Sigmoid colon (tissue), 7 donors: ENCODE measurements around the gene AMFR. TPM values are rescaled to one million over a fixed set of nuclear protein-coding genes. Genes with fewer than 3 reads are reported as not detected.

Experiments
- DNase-seq: peaks from one replicate; pipeline ENCODE4 v3.0.0-alpha.2; 2019
- H3K27ac ChIP-seq, 4 donors: fragments of 200-600 bp; sonication (generic); one replicate each; pipeline ENCODE4 v1.5.1; 2016 to 2019; ENCODE audit warnings: mild to moderate bottlenecking in 1 of 4
- H3K27me3 ChIP-seq, 3 donors: fragments of 200-600 bp; sonication (generic); one replicate each; pipeline ENCODE4 v1.5.1; 2019; ENCODE audit warnings: mild to moderate bottlenecking in 1 of 3
- H3K36me3 ChIP-seq, 4 donors: fragments of 200-600 bp; sonication (generic); one replicate each; pipeline ENCODE4 v1.5.1; 2016 to 2019
- H3K4me1 ChIP-seq, 4 donors: fragments of 200-600 bp; sonication (generic); one replicate each; pipeline ENCODE4 v1.5.1; 2017 to 2019
- H3K4me3 ChIP-seq, 4 donors: fragments of 200-600 bp; sonication (generic); one replicate each; pipeline ENCODE4 v1.5.1; 2017 to 2019; ENCODE audit warnings: mild to moderate bottlenecking in 2 of 4, moderate library complexity in 1 of 4
- H3K9me3 ChIP-seq, 4 donors: fragments of 200-600 bp in 3 of 4; sonication (generic) in 3 of 4; one replicate each; pipeline versions ENCODE4 v1.5.1 to v1.6.1; 2013 to 2019
- EP300 ChIP-seq, 4 donors: sonication (generic); formaldehyde crosslinking; IDR thresholded peaks; one replicate each; pipeline ENCODE4 v1.6.1; 2017; ENCODE audit warnings: antibody characterized with exemption in 4 of 4
- POLR2A ChIP-seq, 2 donors: fragments of 450-650 bp; IDR thresholded peaks; one replicate each; pipeline ENCODE4 v1.6.1; 2016; ENCODE audit warnings: antibody characterized with exemption in 2 of 2, mild to moderate bottlenecking in 2 of 2, moderate library complexity in 2 of 2
- POLR2AphosphoS5 ChIP-seq, 4 donors: sonication (generic); formaldehyde crosslinking; IDR thresholded peaks; one replicate each; pipeline ENCODE4 v1.6.1; 2017; ENCODE audit warnings: antibody characterized with exemption in 4 of 4
- WGBS, 2 donors: extraction: QIAGEN DNeasy Blood & Tissue Kit; methylation state at CpG; one replicate each; pipeline ENCODE4 v1.1.7; 2013; 5-methylcytosine and 5-hydroxymethylcytosine counted together
- intact Hi-C: fragments of 100-400 bp; cut with DNase I; formaldehyde crosslinking; loops from one replicate; pipeline ENCODE4 v1.15.1; 2023
- polyA plus RNA-seq, 3 donors: library from polyadenylated mRNA; stranded (reverse); fragments of 200-250 nt; gene quantifications; one replicate each; pipeline ENCODE4 v1.2.3, GENCODE V29; 2013
- total RNA-seq, 4 donors: library from RNA; depleted of rRNA; stranded (reverse); fragments of >200 nt; gene quantifications; one replicate each; pipeline ENCODE4 v1.1.0, GENCODE V29; 2016
- TF ChIP-seq, protein P1 (sequence below), 4 experiments: fragments of 450-650 bp in 3 of 4; fragments of 200-600 bp in 1 of 4; IDR thresholded peaks; one replicate each; pipeline ENCODE4 v1.5.1; 2016 to 2019; ENCODE audit warnings: antibody characterized with exemption in 4 of 4, mild to moderate bottlenecking in 3 of 4, moderate library complexity in 2 of 4
- donor health status: healthy with polysubstance abuse.
- donor health status: Bipolar disorder and iron deficiency.
- donor health status: healthy.

The AMFR gene
- total and polyA plus RNA-seq, 7 donors: 22.4 to 201 (median 111) TPM

DNA sequence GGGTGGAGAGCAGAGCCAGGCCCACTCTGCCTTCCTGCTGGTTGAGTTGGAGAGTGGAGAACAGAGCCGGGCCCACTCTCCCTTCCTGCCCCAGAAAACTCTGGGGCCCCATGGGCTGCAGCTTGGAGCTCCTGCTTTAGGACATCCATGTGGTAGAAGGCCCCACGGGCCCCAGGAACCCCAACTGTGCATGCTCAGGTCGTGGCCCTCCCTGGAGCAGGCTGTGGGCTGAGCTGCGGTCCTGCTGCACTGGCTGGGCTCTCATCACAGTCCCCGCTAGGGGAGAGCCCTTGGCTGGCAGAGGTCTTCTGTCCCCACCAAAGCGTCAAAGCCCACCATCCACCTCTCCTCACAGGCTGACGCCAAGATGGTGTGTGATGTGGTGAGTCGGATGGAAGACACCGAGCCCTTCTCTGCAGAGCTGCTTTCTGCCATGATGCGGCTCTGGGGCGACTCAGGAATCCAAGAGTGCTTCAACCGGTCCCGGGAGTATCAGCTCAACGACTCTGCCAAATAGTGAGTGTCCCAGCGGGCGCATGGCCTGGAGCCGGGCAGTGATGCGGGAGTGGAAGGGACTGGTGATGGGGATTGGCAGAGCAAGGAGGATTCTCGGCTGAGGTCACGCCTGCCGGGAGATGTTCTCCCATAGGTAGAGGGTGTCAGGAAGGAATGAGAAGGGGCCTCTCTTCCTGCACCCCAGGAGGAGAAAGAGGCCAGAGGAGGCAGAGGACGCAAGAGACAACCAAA lies 96.9 kb downstream of the AMFR start:
- WGBS, 2 donors: 88 to 93% methylated on average over 22 of the region's 22 CpGs
- H3K4me1 ChIP-seq: peaks cover 0 to 9% (median 0%) of the 10 kb centered on the region in 4 donors
- intact Hi-C loops: no loop called here
- no peaks in the 10 kb centered on the region for H3K9me3 ChIP-seq
- no peaks in the 10 kb centered on the region for H3K27me3 ChIP-seq
- no peak overlapping the region for H3K4me3 ChIP-seq
- TF ChIP-seq POLR2AphosphoS5 (IDR thresholded peaks at IDR 0.05) (no peak), EP300 (IDR thresholded peaks at IDR 0.05) (no peak), POLR2A (IDR thresholded peaks at IDR 0.05) (no peak)
- TF ChIP-seq, protein P1, sequence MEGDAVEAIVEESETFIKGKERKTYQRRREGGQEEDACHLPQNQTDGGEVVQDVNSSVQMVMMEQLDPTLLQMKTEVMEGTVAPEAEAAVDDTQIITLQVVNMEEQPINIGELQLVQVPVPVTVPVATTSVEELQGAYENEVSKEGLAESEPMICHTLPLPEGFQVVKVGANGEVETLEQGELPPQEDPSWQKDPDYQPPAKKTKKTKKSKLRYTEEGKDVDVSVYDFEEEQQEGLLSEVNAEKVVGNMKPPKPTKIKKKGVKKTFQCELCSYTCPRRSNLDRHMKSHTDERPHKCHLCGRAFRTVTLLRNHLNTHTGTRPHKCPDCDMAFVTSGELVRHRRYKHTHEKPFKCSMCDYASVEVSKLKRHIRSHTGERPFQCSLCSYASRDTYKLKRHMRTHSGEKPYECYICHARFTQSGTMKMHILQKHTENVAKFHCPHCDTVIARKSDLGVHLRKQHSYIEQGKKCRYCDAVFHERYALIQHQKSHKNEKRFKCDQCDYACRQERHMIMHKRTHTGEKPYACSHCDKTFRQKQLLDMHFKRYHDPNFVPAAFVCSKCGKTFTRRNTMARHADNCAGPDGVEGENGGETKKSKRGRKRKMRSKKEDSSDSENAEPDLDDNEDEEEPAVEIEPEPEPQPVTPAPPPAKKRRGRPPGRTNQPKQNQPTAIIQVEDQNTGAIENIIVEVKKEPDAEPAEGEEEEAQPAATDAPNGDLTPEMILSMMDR (IDR thresholded peaks at IDR 0.05): no peak
- H3K36me3 ChIP-seq: peaks cover 0 to 37% (median 0%) of the 10 kb centered on the region in 4 donors
- no peak for DNase-seq
- no peak overlapping the region for H3K27ac ChIP-seq

DNA sequence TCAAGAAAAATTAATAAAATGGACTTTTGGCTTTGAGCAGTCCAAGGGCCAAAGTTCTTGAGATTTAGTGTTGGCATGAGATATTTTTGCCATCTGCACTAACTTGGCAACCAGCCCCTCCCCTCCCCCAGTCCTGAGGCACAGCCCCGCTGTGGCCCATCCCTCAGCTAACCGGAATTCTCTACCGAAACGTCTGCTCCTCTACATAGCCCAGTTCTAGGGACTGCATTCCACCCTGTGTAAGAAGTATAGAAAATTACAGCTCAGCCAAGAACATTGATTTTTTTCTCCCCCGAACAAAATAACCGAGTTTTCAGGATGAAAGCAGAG lies 97.5 kb downstream of the AMFR start:
- no peak for DNase-seq
- Histone ChIP-seq H3K4me3 (no peak overlapping the region), H3K9me3 (no peaks in the 10 kb centered on the region), H3K27ac (no peak overlapping the region), H3K4me1 (peaks cover 0 to 8% (median 0%) of the 10 kb centered on the region in 4 donors), H3K27me3 (no peaks in the 10 kb centered on the region), H3K36me3 (peaks cover 0 to 37% (median 0%) of the 10 kb centered on the region in 4 donors)
- WGBS, 2 donors: 84 to 86% methylated on average over 6 of the region's 6 CpGs
- no peak for TF ChIP-seq EP300 (IDR thresholded peaks at IDR 0.05)
- no peak for TF ChIP-seq POLR2AphosphoS5 (IDR thresholded peaks at IDR 0.05)
- no peak for TF ChIP-seq POLR2A (IDR thresholded peaks at IDR 0.05)
- TF ChIP-seq, protein P1 (IDR thresholded peaks at IDR 0.05): no peak
- intact Hi-C loops: no loop called here

DNA sequence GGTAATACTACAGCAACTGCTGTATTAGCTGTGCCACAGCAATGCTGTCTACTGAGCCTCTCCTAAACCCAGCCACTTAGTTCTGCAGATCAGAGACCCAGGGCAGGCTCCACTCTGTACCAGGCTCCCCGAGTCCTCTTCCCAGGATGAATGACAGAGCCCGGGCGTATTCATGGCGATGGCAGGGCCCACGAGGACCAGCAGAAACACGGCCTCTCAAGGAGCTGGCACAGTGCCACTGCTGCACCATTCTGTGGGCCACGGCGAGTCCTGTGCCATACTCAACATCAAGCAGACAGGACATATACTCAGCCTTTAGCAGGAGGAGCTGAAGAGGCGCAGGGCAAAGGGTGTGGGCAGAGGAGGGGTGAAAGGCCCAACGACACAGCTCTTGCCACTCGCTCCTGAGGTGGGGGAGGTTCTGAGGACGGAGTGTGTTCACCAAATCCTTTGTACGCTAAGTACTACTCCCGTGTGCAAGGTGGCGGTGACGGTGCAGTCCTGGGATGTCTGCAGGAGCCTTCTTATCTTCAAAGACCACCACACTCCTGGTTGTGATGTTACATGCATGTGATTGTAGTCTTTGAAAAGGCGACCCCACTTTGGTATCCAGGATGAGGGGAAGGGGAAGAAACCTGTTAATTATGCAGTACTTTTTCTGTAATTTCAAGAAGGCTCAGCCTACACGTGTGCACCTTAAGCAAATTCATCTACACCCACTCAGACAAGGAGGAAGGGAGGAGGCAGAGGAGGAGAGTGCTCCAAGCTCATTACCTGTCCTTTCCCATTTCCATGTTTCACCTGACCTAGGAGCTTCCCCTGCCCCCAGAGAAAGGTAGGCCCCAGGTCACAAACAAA lies 98.0 kb downstream of the AMFR start:
- TF ChIP-seq POLR2AphosphoS5 (IDR thresholded peaks at IDR 0.05) (no peak), POLR2A (IDR thresholded peaks at IDR 0.05) (no peak), EP300 (IDR thresholded peaks at IDR 0.05) (no peak)
- TF ChIP-seq, protein P1 (IDR thresholded peaks at IDR 0.05): no peak
- 83 to 88% methylated on average over 18 of the region's 18 CpGs for WGBS, 2 donors
- no peak for DNase-seq
- H3K36me3 ChIP-seq: peaks cover 0 to 37% (median 0%) of the 10 kb centered on the region in 4 donors
- intact Hi-C loops: no loop called here
- H3K4me1 ChIP-seq: peaks cover 0 to 2% (median 0%) of the 10 kb centered on the region in 4 donors
- no peaks in the 10 kb centered on the region for H3K9me3 ChIP-seq
- no peak overlapping the region for H3K4me3 ChIP-seq
- no peak overlapping the region for H3K27ac ChIP-seq
- no peaks in the 10 kb centered on the region for H3K27me3 ChIP-seq

DNA sequence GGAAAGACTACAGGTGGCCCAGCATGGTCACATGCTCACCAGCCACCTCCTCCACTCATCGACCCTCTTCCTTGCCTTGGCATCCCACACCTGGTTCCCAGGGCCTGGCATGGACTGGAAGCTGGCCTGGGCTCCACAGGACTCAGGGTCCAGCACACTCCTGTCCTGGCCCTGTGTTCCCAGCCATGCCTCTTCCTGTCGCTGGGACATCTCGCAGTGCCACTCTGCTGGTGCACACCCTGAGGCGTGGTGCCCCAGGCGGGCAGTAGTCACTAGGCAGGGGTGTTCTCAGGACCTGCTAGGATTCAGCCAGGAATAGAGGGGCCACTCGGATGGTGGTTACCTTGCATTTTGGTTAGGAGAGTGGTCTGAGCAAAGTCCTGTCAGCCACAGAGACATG lies 99.4 kb downstream of the AMFR start:
- Histone ChIP-seq H3K36me3 (peaks cover 0 to 26% (median 0%) of the 10 kb centered on the region in 4 donors), H3K27me3 (no peaks in the 10 kb centered on the region), H3K27ac (no peak overlapping the region), H3K4me3 (no peak overlapping the region), H3K4me1 (no peaks in the 10 kb centered on the region), H3K9me3 (no peaks in the 10 kb centered on the region)
- 65 to 87% methylated on average over 6 of the region's 6 CpGs for WGBS, 2 donors
- DNase-seq: no peak
- intact Hi-C loops: no loop called here
- TF ChIP-seq POLR2A (IDR thresholded peaks at IDR 0.05) (no peak), POLR2AphosphoS5 (IDR thresholded peaks at IDR 0.05) (no peak), EP300 (IDR thresholded peaks at IDR 0.05) (no peak)
- TF ChIP-seq, protein P1 (IDR thresholded peaks at IDR 0.05): no peak
